DMS114 treated with DMSO at 0.1 percent for 48 hours (cell line): ENCODE data around the gene BCAS3.
A peak's percentile ranks its signal among the peaks of the same experiment; 100 is the strongest.
"Not testable (repeated sequence)": the region's sequence is repeated elsewhere in the genome, so short reads cannot be mapped to it uniquely, and the experiment has no call there.

ENCODE experiments used
- DNase-seq: peaks from one replicate; lab custom pipeline; 2025; ENCODE audit not compliant: unreplicated experiment; lab: John Stamatoyannopoulos, UW

The BCAS3 gene

GRCh38 chr17:60744355-60744966 is 66.8 kb downstream of the BCAS3 start:
- no peak for DNase-seq

GRCh38 chr17:60745544-60745943 is 67.9 kb downstream of the BCAS3 start:
- peak; percentile 30 for DNase-seq

- no peak for DNase-seq
Observed at GRCh38 chr17:60747069-60747808, 69.6 kb downstream of the BCAS3 start.

- DNase-seq = no peak
Observed at GRCh38 chr17:60748204-60748603, 70.6 kb downstream of the BCAS3 start.

GRCh38 chr17:60749050-60749449 is 71.4 kb downstream of the BCAS3 start:
- DNase-seq = no peak

GRCh38 chr17:60749708-60750107 is 72.1 kb downstream of the BCAS3 start:
- DNase-seq = no peak

- DNase-seq = no peak
Observed at GRCh38 chr17:60750640-60751039, 73.0 kb downstream of the BCAS3 start.

- no peak for DNase-seq
Observed at GRCh38 chr17:60751884-60752283, 74.2 kb downstream of the BCAS3 start.

GRCh38 chr17:60752873-60753577 is 75.4 kb downstream of the BCAS3 start:
- no peak for DNase-seq

GRCh38 chr17:60754057-60754604 is 76.5 kb downstream of the BCAS3 start:
- DNase-seq = no peak

GRCh38 chr17:60756798-60757197 is 79.1 kb downstream of the BCAS3 start:
- DNase-seq = not testable (repeated sequence)

- DNase-seq = no peak
Observed at GRCh38 chr17:60757437-60757836, 79.8 kb downstream of the BCAS3 start.

GRCh38 chr17:60759756-60760155 is 82.1 kb downstream of the BCAS3 start:
- no peak for DNase-seq

GRCh38 chr17:60761301-60761700 is 83.7 kb downstream of the BCAS3 start:
- DNase-seq = not testable (repeated sequence)

GRCh38 chr17:60766778-60767190 is 89.1 kb downstream of the BCAS3 start:
- DNase-seq = no peak

GRCh38 chr17:60767744-60768308 is 90.2 kb downstream of the BCAS3 start:
- no peak for DNase-seq

- no peak for DNase-seq
Observed at GRCh38 chr17:60769327-60769726, 91.7 kb downstream of the BCAS3 start.

- DNase-seq = no peak
Observed at GRCh38 chr17:60770946-60771422, 93.3 kb downstream of the BCAS3 start.

GRCh38 chr17:60771621-60772020 is 94.0 kb downstream of the BCAS3 start:
- not testable (repeated sequence) for DNase-seq

GRCh38 chr17:60773552-60773951 is 95.9 kb downstream of the BCAS3 start:
- DNase-seq = no peak

- DNase-seq = no peak
Observed at GRCh38 chr17:60781880-60782412, 104.3 kb downstream of the BCAS3 start.
